HepG2 (cell line): ENCODE results near the gene HEMK1. TPM values are rescaled to one million over a fixed set of nuclear protein-coding genes. Genes with fewer than 3 reads are reported as not detected.

Source experiments
- ELF3 ChIP-seq: IDR thresholded peaks from 2 replicates; pipeline ENCODE4 v1.6.1; 2016; ENCODE audit warnings: missing genetic modification reagents, missing compliant biosample characterization
- GATA4 ChIP-seq: sonication (generic); IDR thresholded peaks from 2 replicates; pipeline ENCODE4 v1.6.1; 2016; ENCODE audit warnings: antibody characterized with exemption, low read depth, borderline replicate concordance
- MAFG ChIP-seq: sonication (generic); formaldehyde crosslinking; IDR thresholded peaks from 2 replicates; pipeline ENCODE4 v1.5.1; 2020; ENCODE audit warnings: mild to moderate bottlenecking, missing genetic modification reagents
- NFE2 ChIP-seq: sonication (generic); formaldehyde crosslinking; IDR thresholded peaks from 2 replicates; pipeline ENCODE4 v1.4.0; 2020; ENCODE audit warnings: missing genetic modification reagents
- NFIC ChIP-seq: IDR thresholded peaks from 2 replicates; pipeline ENCODE4 v1.6.1; 2012; ENCODE audit warnings: mild to moderate bottlenecking, low read length, inconsistent platforms
- NFYC ChIP-seq: IDR thresholded peaks from 2 replicates; pipeline ENCODE4 v1.6.1; 2016; ENCODE audit warnings: missing genetic modification reagents, missing compliant biosample characterization
- RBM39 ChIP-seq: fragments of 200-400 bp; formaldehyde crosslinking; IDR thresholded peaks from one replicate; pipeline ENCODE4 v1.6.1; 2018; ENCODE audit warnings: antibody characterized with exemption, mild to moderate bottlenecking, low read depth, low read length; ENCODE audit not compliant: poor library complexity, severe bottlenecking
- SIN3A ChIP-seq: IDR thresholded peaks from 2 replicates; pipeline ENCODE4 v1.6.1; 2011; ENCODE audit warnings: low read depth, mild to moderate bottlenecking, control low read depth, low read length, borderline replicate concordance
- ZBTB1 ChIP-seq: sonication (generic); formaldehyde crosslinking; IDR thresholded peaks from 2 replicates; pipeline ENCODE4 v1.4.0; 2020; ENCODE audit warnings: missing genetic modification reagents, borderline replicate concordance
- ZNF543 ChIP-seq: sonication (generic); formaldehyde crosslinking; IDR thresholded peaks from 2 replicates; pipeline ENCODE4 v1.4.0; 2020; ENCODE audit warnings: mild to moderate bottlenecking, missing genetic modification reagents
- ZNF547 ChIP-seq: sonication (generic); formaldehyde crosslinking; IDR thresholded peaks from 2 replicates; pipeline ENCODE4 v1.5.1; 2020; ENCODE audit warnings: mild to moderate bottlenecking, missing genetic modification reagents
- ZNF781 ChIP-seq: sonication (generic); formaldehyde crosslinking; IDR thresholded peaks from 2 replicates; pipeline ENCODE4 v1.5.1; 2020; ENCODE audit warnings: borderline replicate concordance, mild to moderate bottlenecking, missing genetic modification reagents; ENCODE audit errors: not compliant biosample characterization
- polyA plus RNA-seq, 8 experiments: library from polyadenylated mRNA; depleted of rRNA in 3 of 8; stranded (reverse) in 7 of 8; unstranded in 1 of 8; fragments of >200 nt; fragmentation: Illumina TruSeq in 4 of 8; extraction: Trizol in 4 of 8; gene quantifications; 2 replicates each; pipeline versions ENCODE4 v1.2.1 to v1.2.3, GENCODE V29; 2011 to 2016; ENCODE audit warnings: low read depth in 4 of 8, missing spikeins in 1 of 8, mixed read lengths in 1 of 8; ENCODE audit not compliant: insufficient read depth in 1 of 8
- total RNA-seq, 5 experiments: library from RNA; depleted of rRNA; stranded (reverse); fragments of >200 nt; fragmentation: Illumina TruSeq; extraction: Trizol; gene quantifications; 2 replicates each; pipeline ENCODE4 v1.2.3, GENCODE V29; 2016; ENCODE audit warnings: low read depth in 1 of 5
- TF ChIP-seq, protein P1 (sequence below): sonication (generic); formaldehyde crosslinking; IDR thresholded peaks from 2 replicates; pipeline ENCODE4 v1.5.0; 2020; ENCODE audit warnings: mild to moderate bottlenecking, missing genetic modification reagents
- TF ChIP-seq, protein P2 (sequence below): sonication (generic); formaldehyde crosslinking; IDR thresholded peaks from 2 replicates; pipeline ENCODE4 v1.4.0; 2020; ENCODE audit warnings: missing genetic modification reagents
- TF ChIP-seq, protein P3 (sequence below): sonication (generic); formaldehyde crosslinking; IDR thresholded peaks from one replicate; pipeline ENCODE4 v1.5.1; 2020; ENCODE audit warnings: mild to moderate bottlenecking, missing genetic modification reagents; ENCODE audit errors: not compliant biosample characterization

The HEMK1 gene
- total and polyA plus RNA-seq, 2 of the 13 experiments (the other 11 are each of a cell fraction or from before 2014, with no cell fraction given) = 9.8 to 12.6 TPM

DNA sequence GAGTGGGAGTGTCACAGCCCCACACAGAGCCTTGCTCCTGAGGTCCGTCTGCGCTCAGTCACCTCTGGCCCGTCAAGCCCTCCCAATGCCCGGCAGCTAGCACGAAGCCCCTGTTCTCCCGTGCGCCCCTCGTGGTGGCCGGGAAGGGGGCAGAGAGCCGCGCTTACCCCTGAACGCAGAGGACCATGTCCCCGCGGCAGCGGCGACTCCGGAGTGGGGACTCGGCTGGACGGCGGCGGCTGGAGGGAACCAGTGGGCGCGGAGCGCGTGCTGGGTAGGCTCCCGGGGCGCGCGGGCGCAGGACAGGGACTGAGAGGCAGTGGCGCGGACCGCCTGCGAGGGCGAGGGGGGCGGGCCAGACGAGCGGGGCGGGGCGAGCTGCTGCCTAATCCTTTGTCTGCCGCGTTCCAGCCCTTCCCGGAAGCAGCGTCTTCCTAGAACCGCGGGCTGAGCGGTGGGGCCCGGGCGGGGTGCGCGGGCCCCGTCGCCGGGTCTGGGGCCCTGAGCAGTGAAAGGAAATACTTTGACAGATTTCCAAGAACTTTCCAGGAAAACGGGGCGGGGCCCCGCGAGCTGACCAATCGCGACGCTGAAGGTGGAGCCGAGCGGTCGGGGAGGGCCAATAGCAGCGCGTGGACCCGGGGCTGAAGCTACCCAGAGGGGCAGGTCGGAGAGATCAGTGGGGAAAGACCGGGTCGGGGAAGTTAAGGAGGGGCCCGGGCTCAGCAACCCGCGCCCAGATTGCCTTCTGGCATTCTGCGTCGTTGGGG, 42.3 kb downstream of the HEMK1 start, which contains the start of gene CISH (continued):
- no peak for TF ChIP-seq SIN3A
- TF ChIP-seq ZNF547 (CRISPR knock-in tag) = peak; percentile 98
- TF ChIP-seq ELF3 (CRISPR knock-in tag) = peak; percentile 87
- TF ChIP-seq NFYC = peak; percentile 79
- TF ChIP-seq NFE2 (CRISPR knock-in tag) = no peak
- TF ChIP-seq, protein P1, sequence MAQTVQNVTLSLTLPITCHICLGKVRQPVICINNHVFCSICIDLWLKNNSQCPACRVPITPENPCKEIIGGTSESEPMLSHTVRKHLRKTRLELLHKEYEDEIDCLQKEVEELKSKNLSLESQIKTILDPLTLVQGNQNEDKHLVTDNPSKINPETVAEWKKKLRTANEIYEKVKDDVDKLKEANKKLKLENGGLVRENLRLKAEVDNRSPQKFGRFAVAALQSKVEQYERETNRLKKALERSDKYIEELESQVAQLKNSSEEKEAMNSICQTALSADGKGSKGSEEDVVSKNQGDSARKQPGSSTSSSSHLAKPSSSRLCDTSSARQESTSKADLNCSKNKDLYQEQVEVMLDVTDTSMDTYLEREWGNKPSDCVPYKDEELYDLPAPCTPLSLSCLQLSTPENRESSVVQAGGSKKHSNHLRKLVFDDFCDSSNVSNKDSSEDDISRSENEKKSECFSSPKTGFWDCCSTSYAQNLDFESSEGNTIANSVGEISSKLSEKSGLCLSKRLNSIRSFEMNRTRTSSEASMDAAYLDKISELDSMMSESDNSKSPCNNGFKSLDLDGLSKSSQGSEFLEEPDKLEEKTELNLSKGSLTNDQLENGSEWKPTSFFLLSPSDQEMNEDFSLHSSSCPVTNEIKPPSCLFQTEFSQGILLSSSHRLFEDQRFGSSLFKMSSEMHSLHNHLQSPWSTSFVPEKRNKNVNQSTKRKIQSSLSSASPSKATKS (CRISPR knock-in tag) = no peak
- TF ChIP-seq ZNF543 = peak; percentile 85; the same call in 1 of the 2 replicates
- TF ChIP-seq ZNF781 (CRISPR knock-in tag) = peak; percentile 55
- TF ChIP-seq, protein P2, sequence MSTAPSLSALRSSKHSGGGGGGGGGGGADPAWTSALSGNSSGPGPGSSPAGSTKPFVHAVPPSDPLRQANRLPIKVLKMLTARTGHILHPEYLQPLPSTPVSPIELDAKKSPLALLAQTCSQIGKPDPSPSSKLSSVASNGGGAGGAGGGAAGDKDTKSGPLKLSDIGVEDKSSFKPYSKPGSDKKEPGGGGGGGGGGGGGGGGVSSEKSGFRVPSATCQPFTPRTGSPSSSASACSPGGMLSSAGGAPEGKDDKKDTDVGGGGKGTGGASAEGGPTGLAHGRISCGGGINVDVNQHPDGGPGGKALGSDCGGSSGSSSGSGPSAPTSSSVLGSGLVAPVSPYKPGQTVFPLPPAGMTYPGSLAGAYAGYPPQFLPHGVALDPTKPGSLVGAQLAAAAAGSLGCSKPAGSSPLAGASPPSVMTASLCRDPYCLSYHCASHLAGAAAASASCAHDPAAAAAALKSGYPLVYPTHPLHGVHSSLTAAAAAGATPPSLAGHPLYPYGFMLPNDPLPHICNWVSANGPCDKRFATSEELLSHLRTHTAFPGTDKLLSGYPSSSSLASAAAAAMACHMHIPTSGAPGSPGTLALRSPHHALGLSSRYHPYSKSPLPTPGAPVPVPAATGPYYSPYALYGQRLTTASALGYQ = peak; percentile 93
- no peak for TF ChIP-seq MAFG (CRISPR knock-in tag)
- TF ChIP-seq NFIC = no peak
- no peak for TF ChIP-seq RBM39
- TF ChIP-seq, protein P3, sequence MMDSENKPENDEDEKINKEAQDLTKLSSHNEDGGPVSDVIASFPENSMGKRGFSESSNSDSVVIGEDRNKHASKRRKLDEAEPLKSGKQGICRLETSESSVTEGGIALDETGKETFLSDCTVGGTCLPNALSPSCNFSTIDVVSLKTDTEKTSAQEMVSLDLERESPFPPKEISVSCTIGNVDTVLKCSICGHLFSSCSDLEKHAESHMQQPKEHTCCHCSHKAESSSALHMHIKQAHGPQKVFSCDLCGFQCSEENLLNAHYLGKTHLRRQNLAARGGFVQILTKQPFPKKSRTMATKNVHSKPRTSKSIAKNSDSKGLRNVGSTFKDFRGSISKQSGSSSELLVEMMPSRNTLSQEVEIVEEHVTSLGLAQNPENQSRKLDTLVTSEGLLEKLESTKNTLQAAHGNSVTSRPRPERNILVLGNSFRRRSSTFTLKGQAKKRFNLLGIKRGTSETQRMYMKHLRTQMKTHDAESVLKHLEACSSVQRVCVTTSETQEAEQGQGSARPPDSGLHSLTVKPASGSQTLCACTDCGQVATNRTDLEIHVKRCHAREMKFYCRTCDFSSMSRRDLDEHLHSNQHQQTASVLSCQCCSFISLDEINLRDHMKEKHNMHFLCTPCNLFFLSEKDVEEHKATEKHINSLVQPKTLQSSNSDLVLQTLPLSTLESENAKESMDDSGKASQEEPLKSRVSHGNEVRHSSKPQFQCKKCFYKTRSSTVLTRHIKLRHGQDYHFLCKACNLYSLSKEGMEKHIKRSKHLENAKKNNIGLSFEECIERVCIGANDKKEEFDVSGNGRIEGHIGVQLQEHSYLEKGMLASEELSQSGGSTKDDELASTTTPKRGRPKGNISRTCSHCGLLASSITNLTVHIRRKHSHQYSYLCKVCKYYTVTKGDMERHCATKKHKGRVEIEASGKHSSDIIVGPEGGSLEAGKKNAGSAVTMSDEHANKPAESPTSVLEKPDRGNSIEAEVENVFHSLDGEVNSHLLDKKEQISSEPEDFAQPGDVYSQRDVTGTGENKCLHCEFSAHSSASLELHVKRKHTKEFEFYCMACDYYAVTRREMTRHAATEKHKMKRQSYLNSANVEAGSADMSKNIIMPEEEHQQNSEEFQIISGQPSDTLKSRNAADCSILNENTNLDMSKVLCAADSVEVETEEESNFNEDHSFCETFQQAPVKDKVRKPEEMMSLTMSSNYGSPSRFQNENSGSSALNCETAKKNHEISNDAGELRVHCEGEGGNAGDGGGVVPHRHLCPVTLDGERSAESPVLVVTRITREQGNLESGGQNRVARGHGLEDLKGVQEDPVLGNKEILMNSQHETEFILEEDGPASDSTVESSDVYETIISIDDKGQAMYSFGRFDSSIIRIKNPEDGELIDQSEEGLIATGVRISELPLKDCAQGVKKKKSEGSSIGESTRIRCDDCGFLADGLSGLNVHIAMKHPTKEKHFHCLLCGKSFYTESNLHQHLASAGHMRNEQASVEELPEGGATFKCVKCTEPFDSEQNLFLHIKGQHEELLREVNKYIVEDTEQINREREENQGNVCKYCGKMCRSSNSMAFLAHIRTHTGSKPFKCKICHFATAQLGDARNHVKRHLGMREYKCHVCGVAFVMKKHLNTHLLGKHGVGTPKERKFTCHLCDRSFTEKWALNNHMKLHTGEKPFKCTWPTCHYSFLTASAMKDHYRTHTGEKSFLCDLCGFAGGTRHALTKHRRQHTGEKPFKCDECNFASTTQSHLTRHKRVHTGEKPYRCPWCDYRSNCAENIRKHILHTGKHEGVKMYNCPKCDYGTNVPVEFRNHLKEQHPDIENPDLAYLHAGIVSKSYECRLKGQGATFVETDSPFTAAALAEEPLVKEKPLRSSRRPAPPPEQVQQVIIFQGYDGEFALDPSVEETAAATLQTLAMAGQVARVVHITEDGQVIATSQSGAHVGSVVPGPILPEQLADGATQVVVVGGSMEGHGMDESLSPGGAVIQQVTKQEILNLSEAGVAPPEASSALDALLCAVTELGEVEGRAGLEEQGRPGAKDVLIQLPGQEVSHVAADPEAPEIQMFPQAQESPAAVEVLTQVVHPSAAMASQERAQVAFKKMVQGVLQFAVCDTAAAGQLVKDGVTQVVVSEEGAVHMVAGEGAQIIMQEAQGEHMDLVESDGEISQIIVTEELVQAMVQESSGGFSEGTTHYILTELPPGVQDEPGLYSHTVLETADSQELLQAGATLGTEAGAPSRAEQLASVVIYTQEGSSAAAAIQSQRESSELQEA = peak; percentile 67
- no peak for TF ChIP-seq ZBTB1 (CRISPR knock-in tag)
- TF ChIP-seq GATA4 = 0 out of 2 replicates have a peak, but pooled peaks have one; percentile 26
